ENCODE data around the gene PROB1. TPM values are rescaled to one million over a fixed set of nuclear protein-coding genes. Genes with fewer than 3 reads are reported as not detected.

Gene PROB1
- total and polyA plus RNA-seq, 2 of the 8 experiments (the other 6 are each of a cell fraction or from before 2014, with no cell fraction given): 0.89 to 3.1 TPM

- TF ChIP-seq, protein P1, sequence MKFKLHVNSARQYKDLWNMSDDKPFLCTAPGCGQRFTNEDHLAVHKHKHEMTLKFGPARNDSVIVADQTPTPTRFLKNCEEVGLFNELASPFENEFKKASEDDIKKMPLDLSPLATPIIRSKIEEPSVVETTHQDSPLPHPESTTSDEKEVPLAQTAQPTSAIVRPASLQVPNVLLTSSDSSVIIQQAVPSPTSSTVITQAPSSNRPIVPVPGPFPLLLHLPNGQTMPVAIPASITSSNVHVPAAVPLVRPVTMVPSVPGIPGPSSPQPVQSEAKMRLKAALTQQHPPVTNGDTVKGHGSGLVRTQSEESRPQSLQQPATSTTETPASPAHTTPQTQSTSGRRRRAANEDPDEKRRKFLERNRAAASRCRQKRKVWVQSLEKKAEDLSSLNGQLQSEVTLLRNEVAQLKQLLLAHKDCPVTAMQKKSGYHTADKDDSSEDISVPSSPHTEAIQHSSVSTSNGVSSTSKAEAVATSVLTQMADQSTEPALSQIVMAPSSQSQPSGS (IDR thresholded peaks at IDR 0.05; ENCODE audit: low read length): no peak
- TF ChIP-seq JUN (IDR thresholded peaks at IDR 0.05; ENCODE audit: low read depth, low read length) (no peak), SRF (IDR thresholded peaks at IDR 0.05; ENCODE audit: low read depth, low read length) (no peak), TAF1 (IDR thresholded peaks at IDR 0.05; ENCODE audit: low read depth, low read length) (no peak), RXRA (IDR thresholded peaks at IDR 0.05; ENCODE audit: insufficient read depth, low read depth, low read length) (no peak)
Observed at GRCh38 chr5:139344177-139344576, 50.7 kb downstream of the PROB1 start (continued).
